H9 (cell line): ENCODE measurements around the gene SKIDA1. TPM values are rescaled to one million over a fixed set of nuclear protein-coding genes. Genes with fewer than 3 reads are reported as not detected.

Experiments used
- DNase-seq: peaks from one replicate; pipeline ENCODE4 v3.0.0-alpha.2; 2017
- H2AFZ ChIP-seq: one replicate; pipeline ENCODE4 v1.6.1; 2013; ENCODE audit warnings: mild to moderate bottlenecking, low read length, control low read depth, moderate library complexity
- H2AK5ac ChIP-seq: 2 replicates; pipeline ENCODE4 v1.6.1; 2013; ENCODE audit warnings: low read length, control low read depth, mixed read lengths; ENCODE audit not compliant: insufficient read length
- H2BK120ac ChIP-seq: one replicate; pipeline ENCODE4 v1.6.1; 2013; ENCODE audit warnings: low read depth, mild to moderate bottlenecking, low read length, control low read depth, inconsistent platforms; ENCODE audit not compliant: poor library complexity, severe bottlenecking
- H2BK12ac ChIP-seq: 2 replicates; pipeline ENCODE4 v1.6.1; 2013; ENCODE audit warnings: low read length, control low read depth, mixed read lengths, low read depth; ENCODE audit not compliant: insufficient read length
- H2BK15ac ChIP-seq: 2 replicates; pipeline ENCODE4 v1.6.1; 2013; ENCODE audit warnings: low read depth, low read length, control low read depth
- H2BK20ac ChIP-seq: one replicate; pipeline ENCODE4 v1.6.1; 2013; ENCODE audit warnings: low read depth, mild to moderate bottlenecking, low read length, control low read depth, inconsistent platforms; ENCODE audit not compliant: poor library complexity, severe bottlenecking
- H2BK5ac ChIP-seq: 2 replicates; pipeline ENCODE4 v1.6.1; 2013; ENCODE audit warnings: low read length, control low read depth, mixed read lengths; ENCODE audit not compliant: insufficient read length
- H3K14ac ChIP-seq: 2 replicates; pipeline ENCODE4 v1.6.1; 2013; ENCODE audit warnings: low read length, control low read depth; ENCODE audit not compliant: insufficient read depth
- H3K18ac ChIP-seq: 2 replicates; pipeline ENCODE4 v1.6.1; 2013; ENCODE audit warnings: low read depth, mild to moderate bottlenecking, mixed read lengths, low read length, control low read depth; ENCODE audit not compliant: insufficient read length
- H3K23ac ChIP-seq: 2 replicates; pipeline ENCODE4 v1.6.1; 2013; ENCODE audit warnings: low read length, control low read depth, mixed read lengths, low read depth; ENCODE audit not compliant: insufficient read length
- H3K23me2 ChIP-seq: 2 replicates; pipeline ENCODE4 v1.6.1; 2013; ENCODE audit warnings: low read depth, mild to moderate bottlenecking, mixed read lengths, low read length, control low read depth; ENCODE audit not compliant: insufficient read length, poor library complexity, severe bottlenecking
- H3K27ac ChIP-seq: 2 replicates; pipeline ENCODE4 v1.5.1; 2013; ENCODE audit warnings: low read length, control low read depth, mixed read lengths, low read depth; ENCODE audit not compliant: insufficient read length
- H3K27me3 ChIP-seq: 2 replicates; pipeline ENCODE4 v1.6.1; 2013; ENCODE audit warnings: low read length, control low read depth, inconsistent platforms; ENCODE audit not compliant: insufficient read depth
- H3K4ac ChIP-seq: 2 replicates; pipeline ENCODE4 v1.6.1; 2013; ENCODE audit warnings: low read depth, mild to moderate bottlenecking, control low read depth, inconsistent platforms, low read length, moderate library complexity
- H3K4me1 ChIP-seq: 2 replicates; pipeline ENCODE4 v1.6.1; 2013; ENCODE audit warnings: low read length, control low read depth, inconsistent platforms; ENCODE audit not compliant: insufficient read depth
- H3K4me2 ChIP-seq: 2 replicates; pipeline ENCODE4 v1.6.1; 2013; ENCODE audit warnings: low read length, control low read depth, mixed read lengths; ENCODE audit not compliant: insufficient read length, insufficient read depth
- H3K56ac ChIP-seq: 2 replicates; pipeline ENCODE4 v1.6.1; 2013; ENCODE audit warnings: low read depth, mild to moderate bottlenecking, mixed read lengths, low read length, control low read depth; ENCODE audit not compliant: insufficient read length
- H3K79me1 ChIP-seq: 2 replicates; pipeline ENCODE4 v1.6.1; 2013; ENCODE audit warnings: low read depth, mild to moderate bottlenecking, moderate library complexity, low read length, control low read depth, inconsistent platforms; ENCODE audit not compliant: insufficient read depth, poor library complexity, severe bottlenecking
- H3K79me2 ChIP-seq: 2 replicates; pipeline ENCODE4 v1.6.1; 2013; ENCODE audit warnings: low read length, control low read depth, inconsistent platforms; ENCODE audit not compliant: insufficient read depth
- H3K9ac ChIP-seq: 2 replicates; pipeline ENCODE4 v1.6.1; 2013; ENCODE audit warnings: low read length, control low read depth, mixed read lengths; ENCODE audit not compliant: insufficient read length; ENCODE audit errors: extremely low read depth
- H3K9me3 ChIP-seq: one replicate; pipeline ENCODE4 v1.6.1; 2013; ENCODE audit warnings: low read depth, low read length, inconsistent platforms; ENCODE audit not compliant: control insufficient read depth
- H3T11ph ChIP-seq: one replicate; pipeline ENCODE4 v1.6.1; 2013; ENCODE audit warnings: mild to moderate bottlenecking, low read length, control low read depth, inconsistent platforms
- H4K20me1 ChIP-seq: one replicate; pipeline ENCODE4 v1.6.1; 2013; ENCODE audit not compliant: control insufficient read depth, insufficient read length, insufficient read depth
- H4K5ac ChIP-seq: 2 replicates; pipeline ENCODE4 v1.6.1; 2013; ENCODE audit warnings: low read depth, mild to moderate bottlenecking, mixed read lengths, low read length, control low read depth; ENCODE audit not compliant: insufficient read length
- H4K8ac ChIP-seq: replicated peaks from 2 replicates; pipeline ENCODE4 v1.6.1; 2013; ENCODE audit warnings: low read length, control low read depth, mixed read lengths, low read depth; ENCODE audit not compliant: insufficient read length
- H4K91ac ChIP-seq: 2 replicates; pipeline ENCODE4 v1.6.1; 2013; ENCODE audit warnings: low read depth, mild to moderate bottlenecking, moderate library complexity, mixed read lengths, low read length, control low read depth; ENCODE audit not compliant: insufficient read length
- H3K27ac Mint-ChIP-seq, 3 experiments: 2 replicates in 2 of 3; 3 replicates in 1 of 3; pipeline ENCODE4 v1.8.0; 2020 to 2021; ENCODE audit warnings: mixed read lengths in 3 of 3, mild to moderate bottlenecking in 1 of 3, moderate library complexity in 1 of 3
- H3K27me3 Mint-ChIP-seq: 2 replicates; pipeline ENCODE4 v1.8.0; 2021; ENCODE audit warnings: low read depth, mild to moderate bottlenecking, moderate library complexity, mixed read lengths
- H3K36me3 Mint-ChIP-seq, 3 experiments: 2 replicates in 2 of 3; 3 replicates in 1 of 3; pipeline ENCODE4 v1.8.0; 2020 to 2021; ENCODE audit warnings: low read depth in 3 of 3, mixed read lengths in 3 of 3; ENCODE audit not compliant: insufficient read depth in 1 of 3
- H3K4me1 Mint-ChIP-seq, 2 experiments: 2 replicates each; pipeline ENCODE4 v1.8.0; 2020; ENCODE audit warnings: mixed read lengths in 2 of 2
- H3K4me3 Mint-ChIP-seq, 2 experiments: 2 replicates in 1 of 2; 3 replicates in 1 of 2; pipeline ENCODE4 v1.8.0; 2020 to 2021; ENCODE audit warnings: mild to moderate bottlenecking in 2 of 2, mixed read lengths in 2 of 2, moderate library complexity in 1 of 2
- H3K9me3 Mint-ChIP-seq, 2 experiments: 2 replicates in 1 of 2; 3 replicates in 1 of 2; pipeline ENCODE4 v1.8.0; 2020; ENCODE audit warnings: mild to moderate bottlenecking in 2 of 2, mixed read lengths in 2 of 2, moderate library complexity in 1 of 2
- CTCF ChIP-seq: fragments of 200-600 bp; sonication (generic); conservative IDR thresholded peaks from 3 replicates; pipeline ENCODE4 v1.8.0; 2021; ENCODE audit warnings: antibody characterized with exemption, mild to moderate bottlenecking
- WGBS: extraction: QIAGEN DNeasy Blood & Tissue Kit; methylation state at CpG from one replicate; pipeline ENCODE4 v1.1.7; 2013; ENCODE audit warnings: missing lambda C conversion rate, low lambda C conversion rate, mixed read lengths; ENCODE audit not compliant: insufficient read length; ENCODE audit errors: extremely low coverage; 5-methylcytosine and 5-hydroxymethylcytosine counted together
- total RNA-seq: library from RNA; stranded (reverse); gene quantifications from 2 replicates; pipeline ENCODE4 v1.2.1, GENCODE V29; 2021

The SKIDA1 gene
- total RNA-seq, 1 experiment from 2014 or later = 5.9 TPM

- Histone ChIP-seq H4K20me1 (no peaks in the 10 kb centered on the region), H3K14ac (no peak overlapping the region), H3T11ph (no peak overlapping the region), H3K4me1 (peaks cover 5% of the 10 kb centered on the region; the same call in 1 of the 2 replicates), H3K27me3 (peaks cover 8% of the 10 kb centered on the region; the same call in 1 of the 2 replicates), H3K56ac (no peak overlapping the region), H2BK20ac (no peak overlapping the region), H4K8ac (no peak overlapping the region), H2BK120ac (no peak overlapping the region), H3K23ac (no peak overlapping the region), H2BK15ac (no peak overlapping the region), H3K18ac (no peak overlapping the region), H2BK12ac (no peak overlapping the region), H3K4me2 (no peak overlapping the region), H2AFZ (no peak overlapping the region), H3K23me2 (peaks cover 40% of the 10 kb centered on the region), H2BK5ac (no peak overlapping the region), H4K91ac (no peak overlapping the region), H4K5ac (no peak overlapping the region), H3K4ac (no peak overlapping the region), H3K9me3 (no peaks in the 10 kb centered on the region), H3K27ac (no peak overlapping the region), H3K79me1 (no peaks in the 10 kb centered on the region), H3K79me2 (no peaks in the 10 kb centered on the region), H3K9ac (no peak overlapping the region), H2AK5ac (no peak overlapping the region)
- no peaks in the 10 kb centered on the region; a peak in 2 of 5 replicates for H3K9me3 Mint-ChIP-seq
- WGBS = no CpG with 5 or more reads among the region's 1 CpG
- no peaks in the 10 kb centered on the region; a peak in 1 of 7 replicates for H3K36me3 Mint-ChIP-seq
- H3K4me1 Mint-ChIP-seq = peaks cover 63 to 65% of the 10 kb centered on the region in 2 experiments
- TF ChIP-seq CTCF = no peak; the same call in 2 of the 3 replicates
- H3K4me3 Mint-ChIP-seq = peak overlapping the region in 1 of 2 experiments; percentile 88; a peak in 2 of 5 replicates
- peaks cover 29% of the 10 kb centered on the region for H3K27me3 Mint-ChIP-seq
- DNase-seq = no peak
- H3K27ac Mint-ChIP-seq = peak overlapping the region in 2 of 3 experiments; percentile 93 to 94; a peak in 2 of 7 replicates
Observed at GRCh38 chr10:21522631-21523406, 2.7 kb downstream of the SKIDA1 start.
